IPS-18a (cell line): Measurements from ENCODE around the gene METTL23.

Source experiments
- H3K27ac ChIP-seq: one replicate; pipeline ENCODE4 v1.5.1; 2013; ENCODE audit warnings: low read length
- H3K27me3 ChIP-seq: one replicate; pipeline ENCODE4 v1.6.1; 2013; ENCODE audit warnings: mild to moderate bottlenecking, low read length; ENCODE audit not compliant: control insufficient read depth, insufficient read depth
- H3K36me3 ChIP-seq: one replicate; pipeline ENCODE4 v1.6.1; 2013; ENCODE audit warnings: low read depth, low read length; ENCODE audit not compliant: control insufficient read depth
- H3K4me1 ChIP-seq: one replicate; pipeline ENCODE4 v1.6.1; 2013; ENCODE audit warnings: low read depth, low read length; ENCODE audit not compliant: control insufficient read depth
- H3K4me3 ChIP-seq: one replicate; pipeline ENCODE4 v1.5.1; 2013; ENCODE audit warnings: low read length
- H3K9ac ChIP-seq: one replicate; pipeline ENCODE4 v1.6.1; 2013; ENCODE audit warnings: mild to moderate bottlenecking, low read length, moderate library complexity
- H3K9me3 ChIP-seq: one replicate; pipeline ENCODE4 v1.6.1; 2013; ENCODE audit warnings: low read depth, low read length; ENCODE audit not compliant: control insufficient read depth

The METTL23 gene, protein sequence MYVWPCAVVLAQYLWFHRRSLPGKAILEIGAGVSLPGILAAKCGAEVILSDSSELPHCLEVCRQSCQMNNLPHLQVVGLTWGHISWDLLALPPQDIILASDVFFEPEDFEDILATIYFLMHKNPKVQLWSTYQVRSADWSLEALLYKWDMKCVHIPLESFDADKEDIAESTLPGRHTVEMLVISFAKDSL

DNA sequence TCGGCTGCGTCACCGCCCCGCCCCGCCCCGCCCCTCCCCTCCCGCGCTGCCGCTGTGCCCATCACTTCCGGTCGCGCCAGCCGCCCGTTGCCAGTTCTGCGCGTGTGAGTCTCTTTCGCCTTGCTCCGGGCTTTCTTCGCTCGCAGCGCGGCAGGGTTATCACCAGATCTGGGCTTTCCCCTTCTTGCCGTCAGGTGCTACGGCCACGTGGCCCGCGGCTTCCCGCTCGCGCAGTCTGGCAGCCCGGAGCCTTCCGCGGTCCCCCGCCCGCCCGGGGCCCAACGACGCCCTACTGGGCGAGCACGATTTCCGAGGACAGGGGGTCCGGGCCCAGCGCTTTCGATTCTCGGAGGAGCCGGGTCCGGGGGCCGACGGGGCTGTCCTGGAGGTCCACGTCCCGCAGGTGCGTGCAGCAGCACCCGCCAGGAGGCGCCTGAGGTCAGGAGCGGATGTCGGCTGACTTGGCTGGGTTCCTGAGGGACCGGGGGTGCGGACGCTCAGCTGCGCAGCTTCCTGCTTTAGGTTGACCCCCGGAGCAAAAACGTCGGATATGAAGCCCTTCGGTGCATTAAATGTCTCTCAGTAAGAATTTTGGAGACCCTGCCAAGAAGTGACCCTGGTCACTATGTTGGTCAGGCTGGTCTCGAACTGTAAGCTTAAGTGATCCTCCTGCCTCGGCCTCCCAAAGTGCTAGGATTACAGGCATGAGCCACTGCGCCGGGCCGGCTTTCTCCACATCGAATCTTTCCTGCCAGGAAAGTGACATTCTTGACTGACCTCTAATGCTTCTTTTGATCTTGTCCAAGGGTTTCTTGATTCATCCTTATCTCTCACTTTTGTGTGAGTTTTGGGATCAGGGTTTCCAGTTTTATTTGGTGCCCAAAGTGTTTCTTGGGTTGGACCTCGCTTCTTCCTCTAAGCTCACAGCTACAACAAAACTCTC, at the start of gene METTL23:
METTL23 (plus strand) TSS at position 64 of the 943 bp plus-strand sequence. CDS start 2,872 bp downstream, outside the sequence.
- Histone ChIP-seq H3K9ac (peak within 1 kb of the TSS; percentile 94), H3K4me1 (peaks cover 9% of the 10 kb centered on the region), H3K27ac (peak within 1 kb of the TSS; percentile 90), H3K9me3 (no peaks in the 10 kb centered on the region), H3K4me3 (peak within 1 kb of the TSS; percentile 88), H3K36me3 (peaks cover 27% of the 10 kb centered on the region), H3K27me3 (no peaks in the 10 kb centered on the region)

DNA sequence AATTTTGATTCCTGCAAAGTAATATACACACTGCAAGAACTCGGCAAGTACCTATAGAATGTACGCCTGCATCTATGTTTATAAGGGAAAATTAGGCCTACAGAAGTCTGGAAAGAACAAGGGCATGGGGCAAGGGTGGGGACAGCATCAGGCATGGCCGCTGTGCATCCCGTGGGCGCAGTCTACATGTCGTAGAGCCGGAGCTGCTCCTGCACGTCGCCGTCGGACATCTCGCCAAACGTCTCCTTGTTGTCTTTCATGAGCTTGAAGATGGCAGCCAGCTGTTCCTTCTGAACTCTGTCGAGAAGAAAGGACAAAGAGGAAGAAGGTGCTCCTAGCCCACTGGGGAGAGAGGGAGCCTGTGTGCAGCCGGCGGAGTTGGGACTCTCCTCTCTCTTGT, 49.2 kb upstream of the METTL23 start:
- Histone ChIP-seq H3K27ac (no peak overlapping the region), H3K27me3 (no peaks in the 10 kb centered on the region), H3K9ac (no peak overlapping the region), H3K4me1 (peaks cover 1% of the 10 kb centered on the region), H3K9me3 (no peaks in the 10 kb centered on the region), H3K4me3 (no peak overlapping the region), H3K36me3 (no peaks in the 10 kb centered on the region)

DNA sequence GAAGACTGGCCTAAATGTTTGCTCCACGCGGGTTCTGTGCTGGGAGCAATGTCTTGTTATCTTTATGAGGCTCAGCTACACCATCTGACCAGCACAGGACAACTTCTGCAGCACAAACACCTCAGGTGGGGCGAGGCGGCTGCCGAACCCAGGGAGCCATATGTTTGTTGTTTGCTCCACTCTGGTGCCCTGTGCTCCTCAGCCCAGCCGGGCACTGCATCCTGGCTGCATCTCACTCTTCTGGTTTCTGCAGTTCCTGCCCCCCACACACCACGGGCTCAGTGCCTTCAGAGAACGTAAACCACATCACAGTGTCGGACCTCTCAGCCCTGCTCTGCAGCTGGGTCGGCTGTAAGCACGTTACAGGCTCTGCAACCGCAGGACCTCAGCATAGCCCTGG, 48.3 kb upstream of the METTL23 start:
- Histone ChIP-seq H3K4me3 (no peak overlapping the region), H3K4me1 (peaks cover 2% of the 10 kb centered on the region), H3K27ac (no peak overlapping the region), H3K9me3 (no peaks in the 10 kb centered on the region), H3K36me3 (no peaks in the 10 kb centered on the region), H3K9ac (no peak overlapping the region), H3K27me3 (no peaks in the 10 kb centered on the region)

DNA sequence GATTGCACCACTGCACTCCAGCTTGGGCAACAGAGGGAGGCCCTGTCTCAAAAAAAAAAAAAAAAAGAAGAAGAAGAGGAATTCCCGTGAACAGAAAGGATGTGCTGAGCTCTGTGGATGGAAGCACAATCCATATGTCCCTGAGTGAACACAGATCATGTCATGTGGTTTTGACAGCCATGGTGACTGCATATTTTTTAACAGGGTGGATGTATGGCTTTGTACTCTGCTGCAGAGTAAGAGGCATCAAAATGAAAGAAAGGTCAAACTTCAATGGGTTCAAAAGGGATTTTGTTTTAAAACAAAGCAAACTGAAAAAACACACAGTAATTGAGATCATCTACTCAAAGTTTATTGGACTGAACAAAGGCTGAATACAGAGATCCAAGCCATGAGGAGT, 47.4 kb upstream of the METTL23 start:
- no peaks in the 10 kb centered on the region for H3K36me3 ChIP-seq
- no peak overlapping the region for H3K27ac ChIP-seq
- H3K4me3 ChIP-seq, result no peak overlapping the region
- H3K9ac ChIP-seq, result no peak overlapping the region
- H3K27me3 ChIP-seq, result no peaks in the 10 kb centered on the region
- H3K4me1 ChIP-seq, result peaks cover 6% of the 10 kb centered on the region
- no peaks in the 10 kb centered on the region for H3K9me3 ChIP-seq

DNA sequence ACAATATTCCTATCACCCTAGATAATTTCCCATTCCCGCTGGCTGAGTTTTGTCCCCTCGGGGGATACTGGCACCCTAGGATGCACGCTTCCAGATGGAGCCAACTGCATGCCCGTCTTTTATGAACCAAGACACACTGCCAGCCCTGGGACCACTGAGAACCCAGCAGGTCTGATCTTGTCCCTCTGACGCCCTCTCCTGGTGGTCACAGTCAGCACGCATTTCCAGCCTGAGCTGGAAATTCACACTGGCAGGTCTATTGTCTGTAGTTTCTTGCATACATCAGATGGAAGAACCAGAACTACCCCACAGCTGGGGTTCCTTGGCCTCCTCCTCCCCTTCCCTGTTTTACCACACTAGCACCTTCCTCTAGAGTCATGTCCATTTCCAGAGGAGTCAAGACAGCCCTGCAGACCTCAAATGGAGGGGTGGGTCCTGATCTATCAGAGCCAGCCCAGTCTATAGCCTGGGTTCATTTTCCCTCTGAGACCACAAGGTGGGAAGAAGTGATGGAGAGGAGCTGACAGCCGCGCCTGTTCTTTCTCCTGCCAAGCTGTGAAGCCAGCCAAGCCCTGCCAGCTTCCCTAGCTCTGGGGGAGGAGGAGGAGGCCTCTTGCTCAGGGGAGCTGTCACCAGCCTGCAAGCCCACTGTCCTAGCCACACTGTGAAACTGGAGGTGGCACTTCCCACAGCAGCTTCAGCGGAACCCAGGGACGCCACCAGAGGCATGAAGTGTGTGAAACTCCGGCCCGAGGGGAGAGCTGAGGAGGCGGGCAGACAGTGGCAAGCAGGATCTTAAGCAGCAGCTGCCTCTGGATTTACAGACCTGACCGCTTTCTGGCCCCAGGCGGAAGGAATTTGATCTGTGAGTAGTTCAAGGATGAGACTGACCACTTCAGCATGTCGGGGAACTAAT, 45.2 kb upstream of the METTL23 start:
- no peak overlapping the region for H3K9ac ChIP-seq
- no peaks in the 10 kb centered on the region for H3K9me3 ChIP-seq
- no peaks in the 10 kb centered on the region for H3K36me3 ChIP-seq
- no peak overlapping the region for H3K27ac ChIP-seq
- H3K4me1 ChIP-seq, result peaks cover 6% of the 10 kb centered on the region
- no peak overlapping the region for H3K4me3 ChIP-seq
- no peaks in the 10 kb centered on the region for H3K27me3 ChIP-seq

DNA sequence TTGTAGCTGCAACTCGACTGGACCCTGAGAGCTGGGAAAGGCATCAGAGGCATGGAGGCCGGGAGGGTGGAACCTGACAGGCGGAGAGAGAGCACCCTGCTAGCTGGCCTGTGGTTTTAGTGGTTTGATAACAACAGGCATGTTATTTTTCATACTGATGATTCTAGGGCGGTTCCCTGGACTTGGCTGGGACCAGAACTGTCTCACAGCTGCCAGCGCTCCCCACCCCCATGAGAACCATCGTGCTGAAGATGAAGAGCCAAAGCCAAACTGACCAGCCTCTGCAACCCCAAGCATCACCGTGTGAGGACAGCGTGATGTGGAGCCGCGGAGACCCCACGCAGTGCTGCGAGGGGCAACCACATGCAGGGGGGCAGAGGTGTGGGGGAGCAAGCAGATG, 44.3 kb upstream of the METTL23 start:
- Histone ChIP-seq H3K4me1 (peaks cover 6% of the 10 kb centered on the region), H3K9me3 (no peaks in the 10 kb centered on the region), H3K27me3 (no peaks in the 10 kb centered on the region), H3K36me3 (no peaks in the 10 kb centered on the region), H3K4me3 (no peak overlapping the region), H3K27ac (no peak overlapping the region), H3K9ac (no peak overlapping the region)

DNA sequence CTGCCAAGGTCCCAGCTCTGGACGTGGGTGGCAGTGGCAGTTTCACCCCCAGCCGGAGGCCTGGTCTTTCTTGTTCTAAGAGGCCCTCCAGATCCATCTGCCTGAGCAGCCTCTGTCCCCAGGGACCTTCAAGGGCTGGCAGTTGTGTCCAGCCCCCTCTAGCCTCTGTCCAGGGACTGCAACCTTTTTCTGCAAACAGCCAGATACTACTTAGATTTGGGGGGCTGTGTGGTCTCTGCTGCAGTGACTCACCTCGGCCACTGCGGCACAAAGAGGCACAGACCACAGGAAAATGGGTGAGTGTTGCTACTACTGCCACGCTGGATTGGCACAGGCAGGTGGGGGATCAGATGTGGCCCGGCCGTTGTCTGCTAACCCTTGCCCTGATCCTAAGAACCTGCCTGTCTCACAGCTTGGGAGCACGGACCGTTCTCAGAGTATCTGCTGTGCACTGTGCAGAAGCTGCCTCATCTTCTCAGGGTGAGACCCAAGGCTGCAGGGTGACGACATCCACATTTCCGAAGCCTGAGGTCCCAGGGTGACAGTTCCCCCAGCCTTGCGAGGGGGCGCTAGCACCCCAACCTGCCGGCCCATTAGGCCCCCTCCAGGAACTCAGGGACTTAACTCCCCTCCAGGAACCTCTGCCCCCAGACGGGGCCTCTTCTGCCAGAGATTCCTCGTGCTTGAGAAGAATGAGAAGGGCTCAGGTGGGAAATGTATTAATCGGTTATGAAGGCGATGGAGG, 43.5 kb upstream of the METTL23 start:
- Histone ChIP-seq H3K27me3 (no peaks in the 10 kb centered on the region), H3K27ac (no peak overlapping the region), H3K9ac (no peak overlapping the region), H3K4me1 (peaks cover 6% of the 10 kb centered on the region), H3K4me3 (no peak overlapping the region), H3K9me3 (no peaks in the 10 kb centered on the region), H3K36me3 (no peaks in the 10 kb centered on the region)

DNA sequence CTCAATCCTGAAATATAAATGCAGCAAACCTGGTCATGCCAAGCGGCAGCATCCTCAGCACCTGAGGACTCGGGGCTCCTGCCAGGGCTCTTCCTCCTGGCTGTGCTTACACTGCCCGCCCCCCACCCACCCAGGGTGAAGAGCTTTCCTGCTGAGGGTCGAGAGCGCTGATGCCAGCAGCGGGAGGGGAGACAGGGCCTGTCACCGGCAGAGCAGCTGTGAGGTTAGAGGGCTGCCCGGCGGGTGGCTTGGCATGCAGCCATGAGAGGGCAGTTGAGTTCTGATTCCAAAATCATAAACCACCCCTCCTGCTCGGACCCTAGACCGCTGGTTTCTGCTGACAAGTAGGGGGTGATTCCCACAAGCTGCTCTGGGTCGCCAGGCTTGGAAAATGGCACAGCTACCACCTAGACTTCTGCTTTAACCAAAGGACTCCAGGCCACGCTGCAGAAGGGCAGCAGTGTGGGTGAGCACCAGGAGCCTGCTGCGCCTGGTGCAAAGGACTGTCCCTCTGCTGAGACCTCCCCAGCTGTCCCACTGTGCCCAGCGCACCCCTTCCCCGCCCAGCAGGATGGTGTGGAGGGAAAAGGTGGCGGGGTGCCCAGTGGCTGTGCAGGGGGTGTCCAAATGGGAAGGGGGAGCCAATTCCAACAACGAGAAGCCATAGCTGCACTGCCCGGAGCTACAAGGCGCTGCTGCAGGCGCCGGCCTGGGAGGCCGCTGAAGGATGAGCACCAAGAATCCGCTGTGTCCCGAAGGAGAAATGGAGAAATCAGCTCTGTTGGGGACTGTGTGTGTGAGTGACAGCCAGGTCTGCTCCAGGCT, 42.5 kb upstream of the METTL23 start:
- Histone ChIP-seq H3K4me1 (peaks cover 9% of the 10 kb centered on the region), H3K36me3 (no peaks in the 10 kb centered on the region), H3K27me3 (no peaks in the 10 kb centered on the region), H3K9me3 (no peaks in the 10 kb centered on the region), H3K27ac (no peak overlapping the region), H3K4me3 (no peak overlapping the region), H3K9ac (no peak overlapping the region)

DNA sequence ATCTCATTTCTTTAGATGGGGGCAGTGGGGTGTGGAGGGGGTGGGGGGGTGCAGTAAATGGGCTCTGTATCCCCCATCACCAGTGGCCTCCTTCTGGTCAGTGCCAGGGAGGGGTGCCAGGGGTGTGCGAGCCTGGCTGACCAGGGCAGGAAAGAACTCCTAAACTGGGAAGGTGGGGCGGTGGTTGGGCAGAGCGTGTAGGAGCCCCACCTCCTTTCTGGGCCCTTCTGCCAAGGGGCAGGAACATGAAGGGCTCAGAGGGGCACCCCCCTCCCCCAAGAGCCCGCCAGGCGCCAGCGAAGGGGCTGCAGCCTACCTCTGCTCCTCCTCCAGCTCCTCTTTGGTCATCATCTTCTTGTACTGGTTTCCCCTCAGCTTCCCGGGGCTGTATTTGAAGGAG, 41.9 kb upstream of the METTL23 start:
- Histone ChIP-seq H3K4me1 (peaks cover 9% of the 10 kb centered on the region), H3K9me3 (no peaks in the 10 kb centered on the region), H3K9ac (no peak overlapping the region), H3K27ac (no peak overlapping the region), H3K27me3 (no peaks in the 10 kb centered on the region), H3K4me3 (no peak overlapping the region), H3K36me3 (no peaks in the 10 kb centered on the region)

DNA sequence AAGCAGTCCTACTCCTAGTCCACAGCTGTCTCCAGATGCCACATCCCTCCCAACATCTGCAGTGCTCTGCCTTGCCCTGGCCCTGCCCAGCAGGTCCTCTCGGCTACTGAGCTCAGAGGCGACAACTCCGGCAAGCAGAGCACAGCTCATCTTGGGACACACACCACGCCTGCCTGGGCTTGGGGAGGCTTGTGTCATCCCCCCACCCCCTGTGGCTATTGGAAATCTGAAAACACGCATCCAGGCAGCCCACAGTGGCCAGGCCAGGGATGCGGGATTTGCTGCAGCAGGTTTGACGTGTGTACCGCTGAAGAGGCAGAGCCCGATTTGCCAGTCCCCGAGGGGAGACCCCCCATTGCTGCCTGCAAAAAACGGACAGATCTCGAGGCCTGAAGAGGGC, 41.3 kb upstream of the METTL23 start:
- no peaks in the 10 kb centered on the region for H3K27me3 ChIP-seq
- H3K27ac ChIP-seq, result no peak overlapping the region
- H3K9me3 ChIP-seq, result no peaks in the 10 kb centered on the region
- H3K4me3 ChIP-seq, result no peak overlapping the region
- no peaks in the 10 kb centered on the region for H3K36me3 ChIP-seq
- peaks cover 9% of the 10 kb centered on the region for H3K4me1 ChIP-seq
- no peak overlapping the region for H3K9ac ChIP-seq
